H1 (cell line): ENCODE results near the gene LHPP. TPM values are rescaled to one million over a fixed set of nuclear protein-coding genes. Genes with fewer than 3 reads are reported as not detected.
A peak's percentile ranks its signal among the peaks of the same experiment; 100 is the strongest.

Source experiments
- CHD2 ChIP-seq: IDR thresholded peaks from 2 replicates; pipeline ENCODE4 v1.6.1; 2012; ENCODE audit warnings: low read length, improper control_type of control experiment
- CHD7 ChIP-seq: fragments of 300-600 bp; sonication (generic); IDR thresholded peaks from 2 replicates; pipeline ENCODE4 v1.7.1; 2012; ENCODE audit warnings: low read length, moderate library complexity, mild to moderate bottlenecking, inconsistent platforms; ENCODE audit not compliant: insufficient replicate concordance
- CTBP2 ChIP-seq: IDR thresholded peaks from 2 replicates; pipeline ENCODE4 v1.7.0; 2011; ENCODE audit warnings: borderline replicate concordance, mild to moderate bottlenecking, moderate library complexity, mixed read lengths, low read length; ENCODE audit not compliant: insufficient read depth, insufficient read length
- MAX ChIP-seq: IDR thresholded peaks from 2 replicates; pipeline ENCODE4 v1.6.1; 2012; ENCODE audit warnings: inconsistent platforms
- polyA plus RNA-seq, 7 experiments: library from polyadenylated mRNA; depleted of rRNA in 3 of 7; stranded (reverse) in 5 of 7; unstranded in 2 of 7; fragments of >200 nt in 5 of 7; fragments of 200-250 nt in 2 of 7; gene quantifications; 1 replicate in 5 of 7; 2 replicates in 1 of 7; 4 replicates in 1 of 7; pipeline versions ENCODE4 v1.2.1 to v1.2.3, GENCODE V29; 2011 to 2013; ENCODE audit warnings: missing spikeins in 2 of 7, mixed read lengths in 2 of 7
- total RNA-seq: library from RNA; stranded (reverse); fragmentation: NEBNext Ultra II Directional; extraction: Animal tissue kit (Norgen Biotek cat#: 25700); gene quantifications from 2 replicates; pipeline ENCODE4 v1.2.1, GENCODE V29; 2021

The LHPP gene
- total and polyA plus RNA-seq, 2 of the 8 experiments (the other 6 are each of a cell fraction or from before 2014, with no cell fraction given): 26.0 to 45.0 TPM

- TF ChIP-seq MAX (0 out of 2 replicates have a peak, but pooled peaks have one; percentile 6), CHD7 (no peak), CTBP2 (peak; percentile 69), CHD2 (0 out of 2 replicates have a peak, but pooled peaks have one; percentile 18)
Measured at GRCh38 chr10:124565565-124566221, 104.1 kb downstream of the LHPP start (continued).
